GM19043 (cell line): ENCODE results near the gene DDR2.

Experiments
- ATAC-seq: cut with Tn5 transposase; IDR thresholded peaks from one replicate; pipeline ENCODE4 v1.9.1; 2021; ENCODE audit warnings: low read depth; ENCODE audit not compliant: unreplicated experiment

DDR2 gene

DNA sequence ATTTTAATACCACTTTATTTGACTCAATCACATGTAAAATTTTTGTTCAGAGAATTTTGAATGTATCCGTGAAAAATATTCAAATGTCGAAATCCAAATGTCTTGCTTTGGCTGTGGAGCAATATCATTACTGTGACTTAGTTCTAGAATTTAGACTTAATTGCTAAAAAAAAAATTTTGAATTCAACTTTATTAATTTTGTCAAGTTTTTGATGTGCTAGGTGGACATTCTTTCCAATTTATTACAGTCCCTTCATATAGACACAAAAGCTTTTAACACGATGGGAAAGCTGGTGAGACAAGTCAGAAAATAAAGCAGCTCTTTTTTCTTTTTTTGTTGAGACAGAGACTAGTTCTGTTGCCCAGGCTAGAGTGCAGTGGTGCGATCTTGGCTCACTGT is 62.6 kb downstream of the DDR2 start:
- ATAC-seq = no peak

DNA sequence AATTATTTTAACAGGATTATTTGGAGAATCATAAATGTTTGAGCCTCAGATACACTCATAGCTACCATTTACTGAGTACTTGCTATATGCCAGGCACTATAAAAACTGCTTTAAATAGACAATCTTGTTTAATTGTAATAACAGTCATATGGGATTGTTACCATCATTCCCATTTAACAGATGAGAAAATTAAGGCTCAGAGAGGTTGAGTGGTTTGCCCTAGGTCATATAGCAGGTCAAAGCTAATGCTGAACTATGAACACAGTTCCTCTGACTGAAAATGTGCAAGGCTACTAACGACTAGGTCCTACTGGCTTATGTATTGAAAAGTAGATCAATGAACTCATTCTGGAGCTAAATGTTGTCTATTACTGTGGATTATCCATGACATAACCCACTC is 63.4 kb downstream of the DDR2 start:
- ATAC-seq = no peak

DNA sequence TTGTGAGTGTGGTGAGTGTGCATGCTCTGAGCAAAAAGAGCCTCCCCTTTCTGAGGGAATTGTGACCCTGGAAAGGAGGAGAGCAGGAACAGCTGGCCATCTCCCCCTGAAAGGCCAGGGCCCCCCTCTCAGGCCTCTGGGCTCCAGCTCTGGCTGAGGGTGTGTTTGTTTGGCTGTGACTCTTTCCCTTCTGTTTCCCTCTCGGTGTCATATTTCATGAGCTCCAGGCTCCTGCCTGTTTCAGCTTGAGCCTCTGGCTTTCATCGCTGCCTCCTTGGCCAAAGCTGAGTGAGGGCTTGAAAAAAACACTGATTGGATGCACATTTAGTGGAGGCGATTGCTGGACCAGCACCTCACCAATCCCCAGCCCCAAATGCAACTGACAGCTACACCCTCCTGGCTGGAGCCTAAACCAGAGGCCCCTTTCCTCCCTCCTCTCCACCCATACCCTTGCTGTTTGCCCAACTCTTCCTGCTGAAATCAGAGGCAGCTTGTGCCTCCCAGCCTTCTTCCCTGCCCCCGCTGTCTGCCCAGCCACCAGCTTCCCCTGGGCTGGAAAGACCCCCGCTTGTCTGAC is 64.1 kb downstream of the DDR2 start:
- ATAC-seq = no peak

DNA sequence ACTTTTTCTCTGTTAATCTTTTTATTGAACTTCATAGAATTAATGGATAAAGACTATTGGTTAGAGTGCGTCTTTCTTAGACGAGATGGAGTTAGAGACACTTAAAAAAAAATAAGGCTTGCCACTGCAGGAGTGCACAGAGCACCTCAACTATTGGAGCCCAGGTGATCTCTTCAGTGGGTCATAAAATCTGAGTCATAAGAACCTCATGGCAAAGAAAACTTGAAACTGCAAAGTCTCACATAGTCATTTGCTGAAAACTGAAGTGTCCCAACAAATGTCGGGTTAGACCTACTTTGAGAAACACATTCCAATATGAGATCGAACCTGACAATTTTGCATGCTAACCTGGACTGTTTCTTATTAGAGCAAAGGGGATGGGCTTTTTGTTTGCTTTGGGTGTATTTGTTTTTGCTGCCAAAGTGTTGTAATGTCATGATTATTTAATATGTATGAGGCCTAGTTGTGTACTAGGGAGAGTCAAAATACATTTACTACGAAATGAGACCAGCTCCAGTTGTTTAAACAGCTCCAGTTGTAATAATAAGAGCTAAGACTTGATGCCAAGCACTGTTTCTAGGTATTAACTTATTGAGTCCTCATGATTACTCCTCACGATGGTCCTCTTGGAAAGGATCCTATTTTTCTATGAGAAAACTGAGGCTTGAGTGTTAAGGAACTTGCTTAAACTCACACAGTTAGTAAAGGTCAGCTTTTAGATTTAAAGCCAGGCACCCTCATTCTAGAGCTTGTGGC is 65.1 kb downstream of the DDR2 start:
- ATAC-seq = no peak

DNA sequence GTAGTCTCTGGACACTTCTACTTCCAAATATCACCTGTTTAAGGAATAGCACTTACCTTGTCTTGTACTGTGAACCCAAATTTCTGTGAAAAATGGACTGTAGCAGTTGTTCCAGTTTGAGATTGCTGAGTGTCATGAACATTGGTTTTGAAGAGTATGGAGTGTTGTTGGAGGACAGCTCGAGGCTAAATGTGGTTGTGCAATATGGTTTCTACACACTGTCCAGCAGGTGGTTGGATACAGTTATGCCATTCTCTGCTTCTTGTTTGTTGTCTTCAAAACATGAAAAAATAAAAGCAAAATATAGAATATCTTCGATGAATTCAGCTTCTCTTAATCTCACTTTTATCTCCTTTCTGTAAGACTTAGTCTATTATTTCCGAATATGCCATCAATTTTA is 67.1 kb downstream of the DDR2 start:
- no peak for ATAC-seq

DNA sequence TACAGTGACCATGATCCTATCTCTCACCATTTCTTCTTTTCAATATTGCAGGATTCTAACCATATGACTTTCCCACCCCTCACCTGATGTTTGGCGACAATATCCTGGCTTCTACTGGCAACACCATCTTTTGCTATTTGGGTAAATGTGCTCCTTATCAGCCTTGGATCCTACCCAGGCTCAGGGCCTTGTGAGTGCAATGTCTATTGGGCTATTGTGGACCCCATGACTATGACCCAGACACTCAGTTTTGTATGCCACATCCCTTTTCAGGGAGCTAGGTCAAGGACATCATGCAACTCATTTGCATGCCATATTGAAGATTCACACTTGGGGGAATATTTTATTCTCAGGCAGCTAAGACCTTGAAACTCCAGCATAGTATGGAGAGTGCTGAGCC is 67.9 kb downstream of the DDR2 start:
- no peak for ATAC-seq

DNA sequence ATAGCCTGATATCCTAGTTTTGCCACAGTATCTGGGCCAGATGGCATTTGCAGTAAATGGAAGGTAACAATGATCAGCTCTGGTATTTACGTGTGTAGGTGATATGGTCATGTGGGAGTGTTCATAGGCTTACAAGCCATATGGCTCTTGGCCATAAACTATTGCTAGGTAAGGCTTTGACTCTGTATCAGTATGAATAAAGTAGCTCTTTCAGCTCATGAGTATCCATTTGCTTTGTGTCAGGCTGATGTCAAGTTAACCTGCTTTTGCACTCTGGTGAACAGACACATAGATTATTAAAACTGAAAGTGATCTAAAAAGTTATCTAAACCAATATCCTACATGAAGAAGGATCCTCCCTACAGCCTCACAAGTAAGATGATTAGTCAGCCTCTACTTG is 69.0 kb downstream of the DDR2 start:
- no peak for ATAC-seq

DNA sequence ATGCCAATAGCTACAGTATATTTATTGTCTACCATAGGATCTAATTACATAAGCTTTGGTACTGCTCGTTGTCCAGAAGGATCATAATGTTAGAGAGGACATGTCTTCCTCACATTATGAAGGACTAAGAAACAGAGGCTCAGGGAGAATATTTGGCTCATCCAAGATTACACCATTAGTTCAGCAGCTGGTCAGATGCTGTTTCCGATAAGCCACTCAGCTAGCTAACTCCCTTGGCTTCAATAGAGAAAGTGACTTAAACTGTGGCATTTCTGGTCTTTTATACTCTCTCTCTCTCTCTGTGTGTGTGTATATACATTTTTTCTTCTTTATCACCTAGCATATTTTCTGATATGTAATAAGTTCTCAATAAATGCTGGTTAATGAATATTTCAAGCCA is 70.4 kb downstream of the DDR2 start:
- ATAC-seq = no peak

DNA sequence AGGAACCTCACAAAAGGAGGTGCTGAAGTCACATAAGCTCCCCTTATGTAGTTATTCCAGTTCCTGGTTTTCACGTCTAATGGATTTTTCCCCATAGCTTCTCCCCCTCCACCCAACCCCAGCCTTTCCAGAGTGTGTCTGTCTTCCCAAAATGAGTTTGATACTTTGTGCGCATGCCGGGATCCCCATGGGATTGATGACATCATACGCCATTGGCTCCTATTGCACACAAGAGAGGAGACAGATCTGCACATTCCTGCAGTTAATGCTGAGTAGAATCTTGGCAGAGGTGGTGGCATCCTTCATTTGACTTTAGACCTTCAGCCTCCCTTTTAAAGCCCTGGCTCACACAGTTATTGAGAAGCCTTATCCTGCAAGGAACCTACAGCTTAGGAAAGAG is 71.4 kb downstream of the DDR2 start:
- ATAC-seq = no peak

DNA sequence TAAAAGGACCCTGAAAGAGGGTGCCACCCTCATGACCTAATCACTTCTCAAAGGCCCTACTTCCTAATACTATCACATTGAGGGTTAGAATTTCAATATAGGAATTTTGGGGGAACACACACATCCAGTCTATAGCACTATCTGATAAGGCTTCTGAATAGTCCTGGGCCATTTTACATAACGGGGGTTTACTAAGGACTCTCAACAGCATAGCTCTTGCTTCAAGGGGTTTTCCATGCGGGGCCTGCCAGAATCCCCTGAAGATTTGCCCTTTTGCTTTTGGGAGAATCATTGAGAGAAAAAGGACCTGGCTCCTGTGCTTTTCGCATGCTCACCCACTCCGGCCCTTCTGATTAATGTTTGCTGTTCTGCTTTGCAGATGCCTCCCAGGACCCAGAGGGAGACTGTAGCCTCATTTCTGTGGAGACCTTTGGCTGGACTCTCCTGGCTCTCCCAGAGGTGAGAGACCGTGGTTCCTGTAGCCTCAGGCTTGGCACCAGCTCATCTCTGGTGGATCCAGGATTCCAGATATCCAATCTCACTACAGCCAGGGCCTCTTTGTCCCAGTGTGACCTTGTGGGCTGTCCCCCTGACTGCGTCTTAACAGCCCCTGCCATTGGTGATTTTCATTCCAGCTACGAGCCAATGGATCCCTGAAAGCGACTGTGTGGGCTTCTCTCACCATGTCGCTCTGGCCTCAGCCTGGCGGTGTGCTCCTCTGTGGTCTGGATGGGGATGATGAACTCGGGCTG is 72.6 kb downstream of the DDR2 start:
- ATAC-seq = no peak

DNA sequence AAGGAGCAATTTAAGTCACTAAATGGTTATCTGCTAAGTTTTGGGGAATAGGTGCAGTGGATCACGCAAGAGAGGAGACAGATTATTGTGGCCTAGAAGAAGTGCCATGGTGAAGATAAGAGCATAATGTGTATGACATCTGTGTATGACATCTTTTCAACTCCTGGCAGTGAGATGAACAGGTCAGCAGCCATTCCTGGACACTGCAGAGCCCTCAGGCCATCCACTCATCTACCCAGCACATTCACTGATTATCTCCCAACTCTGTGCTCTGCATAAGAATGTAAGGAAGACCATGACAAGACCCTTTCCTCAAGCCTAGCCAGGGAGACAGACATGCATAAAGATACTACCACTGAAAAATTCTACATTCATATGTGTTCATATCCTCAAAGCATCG is 73.7 kb downstream of the DDR2 start:
- ATAC-seq = no peak

DNA sequence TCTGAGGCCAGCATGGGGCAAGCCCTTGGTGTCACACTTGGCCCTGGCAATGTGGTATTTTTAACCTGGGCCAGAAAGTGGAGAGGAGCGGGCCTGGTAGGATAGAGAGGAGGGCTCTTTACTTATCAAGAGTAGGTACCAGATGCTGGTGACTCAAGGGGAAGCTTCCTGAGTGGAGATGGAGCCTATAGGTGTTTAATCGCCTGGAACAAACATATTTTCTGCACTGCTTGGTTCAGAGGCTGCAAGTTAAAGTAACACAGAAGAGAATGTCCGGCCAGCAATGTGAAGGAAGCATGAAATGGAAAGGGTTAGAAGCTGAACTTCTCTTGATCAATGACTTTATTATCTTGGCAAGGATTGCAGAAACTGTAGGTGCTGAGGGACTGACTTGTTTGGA is 74.3 kb downstream of the DDR2 start:
- no peak for ATAC-seq

DNA sequence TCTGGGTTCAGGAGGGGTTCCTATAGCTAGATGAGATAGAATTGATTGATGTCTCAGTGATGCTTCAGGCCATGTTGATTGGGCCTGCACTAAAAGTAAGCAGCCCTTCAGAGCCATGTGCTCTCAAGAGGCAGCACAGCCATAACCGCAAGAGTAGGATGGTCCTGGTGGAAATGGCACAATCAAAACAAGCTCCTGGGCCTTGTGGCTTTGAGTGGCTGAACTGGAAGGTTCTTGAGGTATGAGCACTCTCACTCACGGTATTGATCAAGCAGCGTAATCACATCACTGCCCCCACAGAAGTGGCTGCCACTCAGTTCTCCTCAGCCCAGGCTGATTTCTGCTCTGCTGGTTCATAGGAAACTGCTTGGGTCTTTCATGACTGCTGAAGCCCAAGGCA is 76.0 kb downstream of the DDR2 start:
- no peak for ATAC-seq

DNA sequence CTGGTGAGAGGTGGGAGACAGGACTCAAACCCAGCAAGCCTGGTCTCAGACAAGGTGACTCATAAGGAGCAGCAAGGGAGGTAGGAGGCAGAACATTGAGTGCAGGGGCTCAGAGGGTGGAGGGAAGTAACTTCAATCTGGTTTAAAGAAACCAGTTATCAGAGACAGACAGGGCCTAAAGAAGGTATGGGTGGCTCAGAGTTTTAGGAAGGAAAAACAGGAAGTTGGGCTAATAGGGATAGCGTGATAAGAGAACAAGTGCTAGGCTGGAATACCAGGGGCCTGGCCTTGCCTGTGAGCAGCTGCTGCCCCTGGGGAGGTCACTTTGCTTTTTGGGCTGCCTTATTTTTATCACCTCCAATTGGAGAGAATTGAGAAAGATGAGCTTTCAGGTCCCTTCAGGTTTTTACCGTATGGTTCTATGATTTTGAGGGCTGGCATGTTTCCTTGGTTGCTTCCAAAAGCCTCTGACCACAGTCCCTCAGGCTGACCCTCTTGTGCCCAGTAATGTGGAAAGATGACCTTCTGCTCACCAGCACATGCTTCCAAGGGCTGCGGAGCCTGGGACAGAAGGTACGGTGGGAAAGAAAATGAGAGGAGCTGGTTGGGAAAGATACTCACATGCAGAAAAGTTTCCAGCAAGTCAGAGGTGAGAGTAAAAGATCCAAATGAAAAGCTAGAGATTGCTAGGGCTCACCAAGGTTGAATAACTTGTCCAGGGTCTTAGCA is 77.0 kb downstream of the DDR2 start:
- ATAC-seq = no peak

DNA sequence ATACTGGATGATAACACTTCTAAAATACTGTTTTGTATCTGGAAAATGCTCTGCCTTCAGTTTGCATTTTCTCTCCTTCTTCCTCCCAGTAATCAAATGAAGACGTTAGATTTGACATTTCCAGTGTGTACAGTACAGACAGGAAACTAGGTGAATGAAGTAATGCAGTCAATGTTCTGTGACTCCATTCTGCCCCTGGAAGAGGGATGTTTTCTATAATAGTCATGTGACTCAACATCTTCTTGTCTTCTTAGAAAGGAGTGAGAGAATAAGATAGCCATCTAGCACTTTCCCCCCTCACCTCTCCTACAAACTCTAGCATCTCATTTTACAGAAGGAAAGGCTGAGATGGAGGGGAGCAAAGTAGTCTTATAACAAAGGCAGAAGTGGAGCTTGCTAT is 77.6 kb downstream of the DDR2 start:
- no peak for ATAC-seq

DNA sequence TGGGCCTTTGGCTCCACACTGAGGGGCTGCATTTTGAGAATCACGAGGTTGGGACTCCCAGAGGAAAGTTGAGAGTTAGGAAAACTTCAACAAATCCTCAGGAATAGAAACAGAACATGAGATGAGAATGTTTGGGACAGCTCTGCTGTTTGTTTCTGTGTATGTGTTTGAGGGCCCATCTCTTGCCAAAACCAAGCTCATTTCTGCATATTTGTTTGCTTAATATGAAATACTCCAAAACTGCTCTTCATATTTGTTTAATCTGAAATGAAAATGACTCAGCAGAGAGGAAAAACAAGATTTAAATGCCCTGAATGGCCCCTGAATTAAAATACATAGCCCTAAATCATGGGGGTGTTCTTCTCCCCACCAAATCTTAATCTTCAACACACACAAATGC is 78.1 kb downstream of the DDR2 start:
- ATAC-seq = no peak

DNA sequence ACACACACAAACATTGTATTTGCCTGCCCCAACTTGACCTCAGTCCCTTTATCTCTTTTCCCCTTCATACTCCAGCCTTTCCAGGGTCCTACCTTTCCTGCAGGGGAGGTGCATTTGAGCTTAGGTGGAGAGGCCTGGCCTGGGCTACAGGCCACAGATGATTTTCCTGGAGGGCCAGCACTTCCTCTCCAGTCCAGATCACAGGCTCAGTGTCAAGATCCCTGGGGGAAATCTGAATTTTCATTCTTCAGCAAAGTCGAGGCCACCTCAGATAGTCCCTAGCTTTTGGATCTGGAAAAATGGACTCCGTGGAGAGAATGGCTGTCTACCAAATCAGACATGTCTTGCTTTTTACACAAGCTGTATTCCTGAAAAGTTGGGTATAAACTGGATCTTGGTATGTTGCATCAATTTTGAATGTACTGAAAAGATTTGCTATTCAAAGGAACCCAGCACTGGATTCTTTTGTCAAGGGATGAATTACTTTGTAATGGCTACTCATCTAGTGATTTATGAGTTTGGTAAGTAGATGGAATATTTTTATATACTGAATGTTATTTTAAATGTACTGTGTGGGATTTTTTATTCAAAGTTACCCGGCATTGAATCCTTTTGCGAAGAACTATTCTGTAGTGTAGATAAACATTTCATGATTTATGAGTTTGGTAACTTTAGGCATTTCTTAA is 78.7 kb downstream of the DDR2 start:
- ATAC-seq = no peak

DNA sequence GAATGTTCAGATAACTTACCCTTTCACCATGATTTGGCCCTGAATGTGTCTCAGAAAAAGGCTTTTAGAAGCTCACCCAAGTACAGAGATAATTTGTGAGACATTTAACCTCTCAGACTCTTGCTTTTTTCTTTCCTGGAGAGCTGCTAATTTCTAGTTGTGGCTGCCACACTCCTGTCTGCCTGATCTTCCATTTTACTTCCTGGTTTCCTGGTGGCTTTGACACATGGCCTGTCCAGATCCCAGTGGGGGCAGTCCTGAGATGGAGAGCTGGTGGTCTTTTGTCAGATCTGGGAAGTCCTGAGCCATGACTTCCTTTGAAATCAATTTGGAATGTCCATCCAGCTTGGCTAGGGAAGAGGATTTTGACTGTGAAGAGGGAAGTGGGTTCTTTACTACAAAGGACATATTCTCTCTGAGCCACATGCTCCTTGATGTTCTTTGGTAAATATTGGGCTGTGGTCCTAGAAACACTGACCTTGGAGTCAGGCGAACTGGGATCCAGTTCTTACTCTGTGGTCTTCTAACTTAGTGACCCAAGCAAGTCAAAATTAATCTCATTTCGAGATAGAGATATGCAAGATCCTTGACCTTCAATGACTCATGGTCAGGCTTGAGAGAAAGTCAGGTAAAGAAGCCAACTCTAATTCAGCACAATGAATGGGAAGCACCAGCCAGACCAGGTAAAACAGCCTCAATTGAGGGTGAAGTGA is 80.2 kb downstream of the DDR2 start:
- no peak for ATAC-seq

DNA sequence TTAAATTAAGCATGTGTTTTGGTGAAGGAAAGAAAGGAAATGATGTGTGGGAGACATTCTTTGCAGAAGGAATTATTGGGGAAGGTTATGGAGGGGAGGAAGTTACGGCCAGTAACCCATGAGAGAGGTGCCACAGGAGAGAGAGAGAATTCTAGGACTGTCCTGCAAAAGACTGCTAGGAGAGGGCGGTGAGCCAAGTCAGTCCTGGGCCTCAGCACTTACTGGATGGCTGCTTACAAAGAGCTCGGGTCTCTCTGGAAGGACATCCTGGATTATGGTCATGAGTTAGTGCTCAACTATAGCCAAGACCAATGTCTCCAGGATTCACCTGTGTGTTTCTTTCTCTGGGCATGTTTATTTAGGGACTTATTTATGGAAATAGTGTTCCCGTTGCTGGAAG is 83.9 kb downstream of the DDR2 start:
- no peak for ATAC-seq

DNA sequence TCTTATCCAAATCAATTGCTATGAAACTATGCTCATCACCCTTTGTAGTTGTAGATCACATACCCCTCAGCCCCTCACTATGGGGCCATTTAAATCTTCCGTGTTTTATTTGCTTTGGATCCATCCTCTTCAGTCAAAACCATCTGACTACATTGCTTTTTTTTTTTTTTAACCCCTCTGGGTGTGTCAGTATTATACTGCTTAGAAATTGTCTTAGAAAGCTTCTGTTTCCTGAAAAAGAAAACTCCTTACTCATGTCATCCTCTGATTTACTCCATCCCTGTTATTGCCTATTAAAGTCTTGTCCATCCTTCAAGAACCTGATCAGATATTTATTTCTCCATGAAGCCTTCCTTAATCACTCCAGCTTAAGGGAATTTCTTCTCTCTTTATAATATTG is 84.3 kb downstream of the DDR2 start:
- ATAC-seq = no peak
